K562 (cell line): ENCODE data around the gene TMEM121B. TPM values are rescaled to one million over a fixed set of nuclear protein-coding genes. Genes with fewer than 3 reads are reported as not detected.

Experiments
- ATAC-seq: fragments of 200-7000 bp; cut with Tn5 transposase; 3 replicates; pipeline ENCODE4 v1.9.1; 2020; ENCODE audit warnings: moderate library complexity
- BruUV-seq: library from RNA; stranded (reverse); fragments of 400-500 nt; replicated peaks from 2 replicates; lab custom pipeline; 2021; lab: Mats Ljungman, UMichigan
- CTCF ChIA-PET: fragments of 300-600 bp; formaldehyde crosslinking; extraction: SDS; loops from one replicate; lab custom pipeline; 2021; ENCODE audit warnings: low intra/inter-chr PET ratio; lab: Yijun Ruan, JAX
- POLR2A ChIA-PET: fragments of 300-600, 350-650 bp; sonication (Branson Sonifier 250); formaldehyde crosslinking; extraction: SDS; loops from one replicate; lab custom pipeline; 2021; ENCODE audit warnings: antibody characterized with exemption, inconsistent platforms; lab: Yijun Ruan, JAX
- DNase-seq, 4 experiments: peaks; one replicate each; pipeline versions ENCODE4 v3.0.0 to v3.0.0-alpha.2; 2011 to 2018; ENCODE audit warnings: low spot score in 3 of 4, mixed read lengths in 3 of 4; ENCODE audit errors: extremely low read depth in 1 of 4
- FAIRE-seq: peaks from 2 replicates; lab custom pipeline; 2011; peaks lifted over from hg19 to GRCh38; lab: Jason Lieb, UNC
- H2AFZ ChIP-seq: 2 replicates; pipeline ENCODE4 v1.6.0; 2011; ENCODE audit warnings: low read depth, low read length, control low read depth, inconsistent platforms
- H3K27ac ChIP-seq: fragments of 200-600 bp; 3 replicates; pipeline ENCODE4 v1.8.0; 2011; ENCODE audit warnings: low read depth, mild to moderate bottlenecking, control low read depth, inconsistent platforms, low read length, moderate library complexity, mixed read lengths; ENCODE audit errors: extremely low read depth
- H3K27me3 ChIP-seq, 2 experiments: fragments of 300-600 bp in 1 of 2; 2 replicates in 1 of 2; 3 replicates in 1 of 2; pipeline versions ENCODE4 v1.6.0 to v1.8.0; 2011; ENCODE audit warnings: inconsistent platforms in 2 of 2, low read length in 2 of 2, mild to moderate bottlenecking in 1 of 2, mixed read lengths in 1 of 2, moderate library complexity in 1 of 2; ENCODE audit not compliant: control insufficient read depth in 2 of 2, insufficient read depth in 2 of 2
- H3K36me3 ChIP-seq: fragments of 300-600 bp; 3 replicates; pipeline ENCODE4 v1.8.0; 2011; ENCODE audit warnings: mild to moderate bottlenecking, low read length, inconsistent platforms; ENCODE audit not compliant: control insufficient read depth, insufficient read depth
- H3K4me1 ChIP-seq, 2 experiments: fragments of 200-600 bp in 1 of 2; replicated peaks in 1 of 2; 2 replicates in 1 of 2; 3 replicates in 1 of 2; pipeline versions ENCODE4 v1.5.1 to v1.8.0; 2011; ENCODE audit warnings: inconsistent platforms in 2 of 2, low read length in 2 of 2, mild to moderate bottlenecking in 1 of 2, mixed read lengths in 1 of 2, moderate library complexity in 1 of 2; ENCODE audit not compliant: control insufficient read depth in 2 of 2, insufficient read depth in 2 of 2
- H3K4me2 ChIP-seq: 2 replicates; pipeline ENCODE4 v1.6.1; 2011; ENCODE audit warnings: low read length, control low read depth, inconsistent platforms, mixed read lengths; ENCODE audit not compliant: insufficient read depth
- H3K4me3 ChIP-seq: fragments of 200-600 bp; sonication (generic), shearing (Covaris generic); 2 replicates; pipeline ENCODE4 v1.5.1; 2016; ENCODE audit warnings: control low read depth, inconsistent platforms
- H3K79me2 ChIP-seq: fragments of 200-600 bp; 3 replicates; pipeline ENCODE4 v1.8.0; 2011; ENCODE audit warnings: low read length, inconsistent platforms; ENCODE audit not compliant: control insufficient read depth, insufficient read depth
- H3K9ac ChIP-seq, 2 experiments: 2 replicates each; pipeline versions ENCODE4 v1.6.0 to v1.6.1; 2011; ENCODE audit warnings: low read depth in 2 of 2, low read length in 2 of 2, control low read depth in 1 of 2, inconsistent platforms in 1 of 2, mild to moderate bottlenecking in 1 of 2, mixed read lengths in 1 of 2; ENCODE audit not compliant: insufficient read depth in 1 of 2
- H3K9me1 ChIP-seq: one replicate; pipeline ENCODE4 v1.6.0; 2011; ENCODE audit warnings: inconsistent platforms, mild to moderate bottlenecking, low read length, moderate library complexity; ENCODE audit not compliant: control insufficient read depth, insufficient read depth
- H3K9me3 ChIP-seq: replicated peaks from 2 replicates; pipeline ENCODE4 v1.5.1; 2011; ENCODE audit warnings: low read depth, low read length, inconsistent platforms; ENCODE audit not compliant: control insufficient read depth, insufficient read depth
- H4K20me1 ChIP-seq: replicated peaks from 2 replicates; pipeline ENCODE4 v1.6.1; 2011; ENCODE audit warnings: low read length, inconsistent platforms, mixed read lengths; ENCODE audit not compliant: control insufficient read depth, insufficient read depth
- BRD9 ChIP-seq: fragments of 450-650 bp; IDR thresholded peaks from 2 replicates; pipeline ENCODE4 v1.6.1; 2018; ENCODE audit warnings: low read depth; ENCODE audit not compliant: partially characterized antibody
- IRF2 ChIP-seq: sonication (generic); formaldehyde crosslinking; IDR thresholded peaks from 2 replicates; pipeline ENCODE4 v1.8.1; 2022; ENCODE audit warnings: mild to moderate bottlenecking, missing genetic modification reagents
- NUFIP1 ChIP-seq: fragments of 450-650 bp; IDR thresholded peaks from 2 replicates; pipeline ENCODE4 v1.6.1; 2018; ENCODE audit not compliant: partially characterized antibody
- WGBS: fragments of 100-300 bp; shearing (Covaris generic); methylation state at CpG from one replicate; pipeline ENCODE4 v1.1.6; 2016; ENCODE audit warnings: low coverage, mixed read lengths; ENCODE audit not compliant: insufficient coverage; ENCODE audit errors: missing lambda C conversion rate; 5-methylcytosine and 5-hydroxymethylcytosine counted together
- in situ Hi-C: fragments of 300-500 bp; cut with MboI; formaldehyde crosslinking; loops from 4 replicates; pipeline ENCODE4 v1.15.0; 2018; ENCODE audit warnings: inconsistent platforms, mixed read lengths
- intact Hi-C: fragments of 100-400 bp; cut with micrococcal nuclease; formaldehyde crosslinking; loops from 2 replicates; pipeline ENCODE4 v1.14.2; 2022
- polyA plus RNA-seq, 8 experiments: library from polyadenylated mRNA; depleted of rRNA in 4 of 8; stranded (reverse) in 5 of 8; unstranded in 3 of 8; fragments of >200 nt; fragmentation: Nextera tagmentation in 2 of 8; fragmentation: Illumina TruSeq in 1 of 8; extraction: Ambion mirVana in 2 of 8; extraction: Trizol in 1 of 8; gene quantifications; 2 replicates each; pipeline versions ENCODE4 v1.2.1 to v1.2.3, GENCODE V29; 2011 to 2014; ENCODE audit warnings: inconsistent platforms in 1 of 8, missing spikeins in 1 of 8
- total RNA-seq, 7 experiments: library from RNA; depleted of rRNA in 6 of 7; stranded (reverse); fragments of >200 nt in 6 of 7; fragmentation: Illumina TruSeq in 2 of 7; extraction: Trizol in 2 of 7; gene quantifications; 2 replicates each; pipeline versions ENCODE4 v1.2.1 to v1.2.3, GENCODE V29; 2011 to 2021; ENCODE audit warnings: low replicate concordance in 1 of 7
- TF ChIP-seq, protein P1 (sequence below): fragments of 450-650 bp; IDR thresholded peaks from 2 replicates; pipeline ENCODE4 v1.6.1; 2018; ENCODE audit not compliant: partially characterized antibody
- TF ChIP-seq, protein P2 (sequence below): sonication (generic); formaldehyde crosslinking; IDR thresholded peaks from 2 replicates; pipeline ENCODE4 v1.8.0; 2022; ENCODE audit warnings: mild to moderate bottlenecking, missing genetic modification reagents, borderline replicate concordance
- TF ChIP-seq, protein P3 (sequence below), 2 experiments: fragments of 250-450 bp in 1 of 2; fragments of 450-650 bp in 1 of 2; sonication (Bioruptor Pico) in 1 of 2; IDR thresholded peaks; 2 replicates each; pipeline versions ENCODE4 v1.6.1 to v1.8.0; 2016 to 2021; ENCODE audit warnings: mild to moderate bottlenecking in 2 of 2, moderate library complexity in 2 of 2, missing compliant biosample characterization in 1 of 2, missing genetic modification characterization in 1 of 2
- TF ChIP-seq, protein P4 (sequence below): IDR thresholded peaks from 2 replicates; pipeline ENCODE4 v1.6.1; 2011; ENCODE audit warnings: borderline replicate concordance, low read depth, mild to moderate bottlenecking, moderate library complexity, low read length; ENCODE audit not compliant: insufficient read depth, poor library complexity, severe bottlenecking
- TF ChIP-seq, protein P5 (sequence below), 2 experiments: IDR thresholded peaks; 2 replicates each; pipeline ENCODE4 v1.6.1; 2012; ENCODE audit warnings: improper control_type of control experiment in 2 of 2, low read depth in 2 of 2, low read length in 2 of 2, borderline replicate concordance in 1 of 2

Gene TMEM121B
- total and polyA plus RNA-seq, 9 of the 15 experiments (the other 6 are each of a cell fraction or from before 2014, with no cell fraction given) = 0.03 to 0.07 (median 0.03) TPM; not detected in 6

DNA sequence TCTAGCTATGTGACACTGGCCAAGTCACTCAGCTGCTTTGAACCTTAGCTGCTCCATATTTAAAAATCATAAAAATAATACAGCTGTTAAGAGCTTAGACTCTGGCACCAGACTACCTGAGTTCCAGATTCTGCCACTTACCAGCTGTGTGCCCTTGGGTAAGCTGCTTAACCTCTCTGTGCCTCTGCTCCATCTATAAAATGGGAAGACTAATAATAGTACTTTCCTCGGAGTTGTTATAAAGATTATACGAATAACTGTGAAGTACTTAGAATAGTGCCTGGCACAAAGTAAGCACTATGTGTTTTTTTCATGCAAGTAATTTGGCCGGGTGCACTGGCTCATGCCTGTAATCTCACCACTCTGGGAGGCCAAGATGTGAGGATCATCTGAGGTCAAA, 36.6 kb upstream of the TMEM121B start:
- Histone ChIP-seq H2AFZ (no peak overlapping the region), H3K27ac (no peak overlapping the region), H3K36me3 (peaks cover 7% of the 10 kb centered on the region; the same call in 2 of the 3 replicates), H3K9me1 (no peaks in the 10 kb centered on the region), H3K79me2 (peaks cover 17% of the 10 kb centered on the region), H3K9me3 (no peaks in the 10 kb centered on the region), H4K20me1 (peaks cover 4% of the 10 kb centered on the region), H3K4me1 (peaks cover 12 to 23% of the 10 kb centered on the region in 2 experiments; a peak in 4 of 5 replicates), H3K4me3 (no peak overlapping the region), H3K27me3 (0 out of 5 replicates have a peak, but pooled peaks cover 0 to 6% of the 10 kb centered on the region in 2 experiments), H3K4me2 (no peak overlapping the region), H3K9ac (no peak overlapping the region)
- BruUV-seq = TSS peak; percentile 59
- in situ Hi-C loops = no loop called here
- no peak for ATAC-seq
- POLR2A ChIA-PET = interaction anchor here (0.8 to 0.9 kb wide), 3 partner anchors 8 to 309 kb away, joined by 3 read pairs; no protein-coding TSS in a partner anchor
- intact Hi-C loops = no loop called here
- CTCF ChIA-PET = no interaction called here
- no peak for DNase-seq
- no peak for FAIRE-seq
- WGBS = 78% methylated on average over 3 of the region's 3 CpGs
- TF ChIP-seq, protein P1, sequence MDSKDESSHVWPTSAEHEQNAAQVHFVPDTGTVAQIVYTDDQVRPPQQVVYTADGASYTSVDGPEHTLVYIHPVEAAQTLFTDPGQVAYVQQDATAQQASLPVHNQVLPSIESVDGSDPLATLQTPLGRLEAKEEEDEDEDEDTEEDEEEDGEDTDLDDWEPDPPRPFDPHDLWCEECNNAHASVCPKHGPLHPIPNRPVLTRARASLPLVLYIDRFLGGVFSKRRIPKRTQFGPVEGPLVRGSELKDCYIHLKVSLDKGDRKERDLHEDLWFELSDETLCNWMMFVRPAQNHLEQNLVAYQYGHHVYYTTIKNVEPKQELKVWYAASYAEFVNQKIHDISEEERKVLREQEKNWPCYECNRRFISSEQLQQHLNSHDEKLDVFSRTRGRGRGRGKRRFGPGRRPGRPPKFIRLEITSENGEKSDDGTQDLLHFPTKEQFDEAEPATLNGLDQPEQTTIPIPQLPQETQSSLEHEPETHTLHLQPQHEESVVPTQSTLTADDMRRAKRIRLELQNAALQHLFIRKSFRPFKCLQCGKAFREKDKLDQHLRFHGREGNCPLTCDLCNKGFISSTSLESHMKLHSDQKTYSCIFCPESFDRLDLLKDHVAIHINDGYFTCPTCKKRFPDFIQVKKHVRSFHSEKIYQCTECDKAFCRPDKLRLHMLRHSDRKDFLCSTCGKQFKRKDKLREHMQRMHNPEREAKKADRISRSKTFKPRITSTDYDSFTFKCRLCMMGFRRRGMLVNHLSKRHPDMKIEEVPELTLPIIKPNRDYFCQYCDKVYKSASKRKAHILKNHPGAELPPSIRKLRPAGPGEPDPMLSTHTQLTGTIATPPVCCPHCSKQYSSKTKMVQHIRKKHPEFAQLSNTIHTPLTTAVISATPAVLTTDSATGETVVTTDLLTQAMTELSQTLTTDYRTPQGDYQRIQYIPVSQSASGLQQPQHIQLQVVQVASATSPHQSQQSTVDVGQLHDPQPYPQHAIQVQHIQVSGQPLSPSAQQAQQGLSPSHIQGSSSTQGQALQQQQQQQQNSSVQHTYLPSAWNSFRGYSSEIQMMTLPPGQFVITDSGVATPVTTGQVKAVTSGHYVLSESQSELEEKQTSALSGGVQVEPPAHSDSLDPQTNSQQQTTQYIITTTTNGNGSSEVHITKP = no peak
- TF ChIP-seq, protein P2, sequence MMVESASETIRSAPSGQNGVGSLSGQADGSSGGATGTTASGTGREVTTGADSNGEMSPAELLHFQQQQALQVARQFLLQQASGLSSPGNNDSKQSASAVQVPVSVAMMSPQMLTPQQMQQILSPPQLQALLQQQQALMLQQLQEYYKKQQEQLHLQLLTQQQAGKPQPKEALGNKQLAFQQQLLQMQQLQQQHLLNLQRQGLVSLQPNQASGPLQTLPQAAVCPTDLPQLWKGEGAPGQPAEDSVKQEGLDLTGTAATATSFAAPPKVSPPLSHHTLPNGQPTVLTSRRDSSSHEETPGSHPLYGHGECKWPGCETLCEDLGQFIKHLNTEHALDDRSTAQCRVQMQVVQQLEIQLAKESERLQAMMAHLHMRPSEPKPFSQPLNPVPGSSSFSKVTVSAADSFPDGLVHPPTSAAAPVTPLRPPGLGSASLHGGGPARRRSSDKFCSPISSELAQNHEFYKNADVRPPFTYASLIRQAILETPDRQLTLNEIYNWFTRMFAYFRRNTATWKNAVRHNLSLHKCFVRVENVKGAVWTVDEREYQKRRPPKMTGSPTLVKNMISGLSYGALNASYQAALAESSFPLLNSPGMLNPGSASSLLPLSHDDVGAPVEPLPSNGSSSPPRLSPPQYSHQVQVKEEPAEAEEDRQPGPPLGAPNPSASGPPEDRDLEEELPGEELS (CRISPR knock-in tag) = no peak
- TF ChIP-seq, protein P3, sequence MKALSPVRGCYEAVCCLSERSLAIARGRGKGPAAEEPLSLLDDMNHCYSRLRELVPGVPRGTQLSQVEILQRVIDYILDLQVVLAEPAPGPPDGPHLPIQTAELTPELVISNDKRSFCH (CRISPR knock-in tag; IDR thresholded peaks at IDR 0.05) = no peak
- TF ChIP-seq, protein P3 (tag; IDR thresholded peaks at IDR 0.05) = no peak
- TF ChIP-seq, protein P4, sequence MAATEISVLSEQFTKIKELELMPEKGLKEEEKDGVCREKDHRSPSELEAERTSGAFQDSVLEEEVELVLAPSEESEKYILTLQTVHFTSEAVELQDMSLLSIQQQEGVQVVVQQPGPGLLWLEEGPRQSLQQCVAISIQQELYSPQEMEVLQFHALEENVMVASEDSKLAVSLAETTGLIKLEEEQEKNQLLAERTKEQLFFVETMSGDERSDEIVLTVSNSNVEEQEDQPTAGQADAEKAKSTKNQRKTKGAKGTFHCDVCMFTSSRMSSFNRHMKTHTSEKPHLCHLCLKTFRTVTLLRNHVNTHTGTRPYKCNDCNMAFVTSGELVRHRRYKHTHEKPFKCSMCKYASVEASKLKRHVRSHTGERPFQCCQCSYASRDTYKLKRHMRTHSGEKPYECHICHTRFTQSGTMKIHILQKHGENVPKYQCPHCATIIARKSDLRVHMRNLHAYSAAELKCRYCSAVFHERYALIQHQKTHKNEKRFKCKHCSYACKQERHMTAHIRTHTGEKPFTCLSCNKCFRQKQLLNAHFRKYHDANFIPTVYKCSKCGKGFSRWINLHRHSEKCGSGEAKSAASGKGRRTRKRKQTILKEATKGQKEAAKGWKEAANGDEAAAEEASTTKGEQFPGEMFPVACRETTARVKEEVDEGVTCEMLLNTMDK = no peak
- TF ChIP-seq NUFIP1 (no peak), IRF2 (CRISPR knock-in tag) (no peak), BRD9 (no peak)
- TF ChIP-seq, protein P5, sequence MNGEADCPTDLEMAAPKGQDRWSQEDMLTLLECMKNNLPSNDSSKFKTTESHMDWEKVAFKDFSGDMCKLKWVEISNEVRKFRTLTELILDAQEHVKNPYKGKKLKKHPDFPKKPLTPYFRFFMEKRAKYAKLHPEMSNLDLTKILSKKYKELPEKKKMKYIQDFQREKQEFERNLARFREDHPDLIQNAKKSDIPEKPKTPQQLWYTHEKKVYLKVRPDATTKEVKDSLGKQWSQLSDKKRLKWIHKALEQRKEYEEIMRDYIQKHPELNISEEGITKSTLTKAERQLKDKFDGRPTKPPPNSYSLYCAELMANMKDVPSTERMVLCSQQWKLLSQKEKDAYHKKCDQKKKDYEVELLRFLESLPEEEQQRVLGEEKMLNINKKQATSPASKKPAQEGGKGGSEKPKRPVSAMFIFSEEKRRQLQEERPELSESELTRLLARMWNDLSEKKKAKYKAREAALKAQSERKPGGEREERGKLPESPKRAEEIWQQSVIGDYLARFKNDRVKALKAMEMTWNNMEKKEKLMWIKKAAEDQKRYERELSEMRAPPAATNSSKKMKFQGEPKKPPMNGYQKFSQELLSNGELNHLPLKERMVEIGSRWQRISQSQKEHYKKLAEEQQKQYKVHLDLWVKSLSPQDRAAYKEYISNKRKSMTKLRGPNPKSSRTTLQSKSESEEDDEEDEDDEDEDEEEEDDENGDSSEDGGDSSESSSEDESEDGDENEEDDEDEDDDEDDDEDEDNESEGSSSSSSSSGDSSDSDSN (IDR thresholded peaks at IDR 0.05; ENCODE audit: borderline replicate concordance in 1 of 2, low read depth in 2 of 2, low read length in 2 of 2) = no peak
